Inferior parietal cortex (tissue), 1 donor: Measurements from ENCODE around the gene EXOC6B.

Experiments
- DNase-seq: peaks from one replicate; pipeline ENCODE4 v3.0.0-alpha.2; 2016; ENCODE audit errors: extremely low spot score

The EXOC6B gene

DNA sequence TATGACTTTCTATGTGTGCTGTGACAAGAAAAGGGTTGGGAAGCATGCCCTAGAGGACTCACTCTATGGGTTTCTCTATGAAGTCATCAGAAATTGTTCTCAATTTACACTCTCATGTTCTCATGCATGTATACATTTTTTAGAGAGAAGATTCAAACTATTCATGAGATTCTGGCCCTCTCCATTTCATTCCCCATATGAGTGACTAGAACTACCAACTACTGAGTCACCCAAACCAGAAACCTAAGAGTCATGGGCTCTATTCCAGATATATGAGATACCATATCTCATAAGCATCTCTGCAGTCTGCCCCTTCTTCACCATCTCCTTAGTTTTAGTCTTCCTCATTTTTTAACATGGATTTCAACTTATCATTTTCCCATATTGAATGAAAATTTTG is 87.7 kb downstream of the EXOC6B start:
- no peak for DNase-seq

DNA sequence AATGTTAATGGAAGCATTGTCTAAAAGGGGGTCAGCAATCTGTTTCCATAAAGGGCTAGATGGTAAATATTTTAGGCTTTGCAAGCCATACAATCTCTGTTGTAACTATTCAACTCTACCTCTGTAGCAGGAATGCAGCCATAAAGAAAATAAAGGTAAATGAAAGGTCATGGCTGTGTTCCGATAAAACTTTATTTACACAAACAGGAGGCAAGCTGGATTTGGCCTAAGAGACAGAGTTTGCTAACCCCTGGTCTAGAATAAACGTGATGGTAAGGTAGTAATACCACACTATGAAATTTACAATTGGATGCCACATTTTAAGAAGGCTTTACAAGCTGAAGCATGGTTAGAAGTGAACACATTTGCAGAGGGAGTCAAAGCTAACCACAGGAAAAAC is 91.4 kb downstream of the EXOC6B start:
- DNase-seq, result no peak

DNA sequence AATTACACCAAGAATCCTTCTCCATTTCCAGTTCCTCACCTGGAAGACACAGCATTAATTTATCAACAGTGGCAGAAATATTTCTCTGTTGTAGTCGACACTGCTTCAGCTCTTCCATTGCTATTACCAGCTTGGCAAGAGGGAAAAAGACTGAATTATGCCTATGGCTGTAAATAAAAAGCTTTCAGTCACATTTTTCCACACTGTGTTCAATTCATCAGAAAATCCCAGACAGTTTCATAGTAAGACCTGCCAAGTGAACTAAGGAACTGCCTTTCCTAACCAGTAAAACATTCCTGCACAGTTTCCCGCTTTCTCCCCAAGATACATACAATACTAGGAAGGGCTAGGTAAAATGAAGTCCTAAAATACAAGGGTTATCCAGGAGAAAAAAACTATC is 94.7 kb downstream of the EXOC6B start:
- DNase-seq, result no peak

DNA sequence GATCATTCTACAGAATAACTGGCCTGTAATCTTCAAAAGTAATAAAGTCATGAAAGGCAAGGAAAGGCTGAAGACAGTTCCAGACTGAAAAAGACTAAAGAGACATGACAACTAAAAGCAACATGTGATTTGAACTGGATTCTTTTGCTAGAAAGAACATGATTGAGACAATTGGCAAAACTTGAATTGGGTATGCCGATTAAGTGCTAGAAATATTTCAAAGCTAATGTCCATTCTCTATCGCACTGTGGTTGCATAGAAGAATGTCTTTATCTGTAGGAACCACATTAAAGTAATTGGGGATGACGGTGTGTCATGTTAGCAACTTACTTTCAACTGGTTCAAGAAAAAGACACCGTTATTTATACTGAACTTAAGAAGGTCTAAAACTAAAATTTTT is 98.5 kb downstream of the EXOC6B start:
- DNase-seq, result no peak

DNA sequence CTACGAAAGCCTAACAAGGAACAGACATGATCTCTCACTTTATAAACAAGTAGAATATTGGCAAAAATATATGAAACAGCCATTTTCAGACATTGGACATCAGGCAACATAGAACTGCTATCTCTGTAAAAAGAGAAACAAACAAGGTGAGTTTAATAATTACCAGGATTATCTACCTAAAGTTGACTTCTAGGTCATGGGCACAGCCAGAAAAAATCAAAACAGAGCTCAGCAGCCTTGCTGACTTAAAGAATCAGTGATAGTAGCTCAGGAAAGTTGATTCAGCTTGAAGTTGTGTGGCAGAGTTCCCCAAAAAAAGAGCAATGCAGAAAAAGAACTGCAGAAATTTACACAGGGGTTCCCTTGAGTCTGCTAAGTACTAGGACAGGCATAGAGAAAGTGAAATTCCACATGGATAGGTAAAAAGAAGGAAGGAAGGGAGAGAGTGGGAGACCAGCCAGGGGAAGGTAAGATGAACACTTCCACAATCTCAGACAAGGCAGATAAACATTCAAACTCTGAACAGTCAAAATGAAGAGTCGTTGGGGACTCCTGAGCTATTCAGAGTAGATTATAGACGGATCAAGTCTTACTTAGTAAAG is 102.0 kb downstream of the EXOC6B start:
- DNase-seq, result no peak

DNA sequence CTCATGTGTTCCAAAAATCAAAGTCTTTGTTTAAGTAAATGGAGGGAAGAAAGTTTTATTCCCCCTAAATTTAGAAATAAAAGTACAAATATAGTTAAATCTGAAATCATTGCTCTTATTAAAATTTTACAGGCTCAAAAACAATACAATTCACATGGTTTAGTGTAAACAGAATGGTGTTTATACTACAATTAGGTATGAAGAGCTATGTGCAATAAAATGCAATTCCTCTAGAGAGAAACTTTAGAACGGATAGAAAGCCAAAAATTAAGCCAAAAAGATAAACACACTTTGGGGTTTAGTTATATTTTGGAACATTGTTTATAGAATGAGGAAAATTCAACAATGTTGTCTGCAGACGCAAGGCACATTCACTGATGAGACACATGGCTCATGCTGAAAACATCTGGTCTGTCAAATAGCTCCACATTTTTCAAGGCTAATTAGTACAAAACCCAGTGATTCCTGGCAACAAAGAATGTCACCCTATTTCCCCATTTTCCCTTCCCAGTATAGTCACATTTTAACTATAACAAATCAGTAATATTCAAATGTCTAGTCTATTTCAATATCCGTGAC is 103.3 kb downstream of the EXOC6B start:
- no peak for DNase-seq

DNA sequence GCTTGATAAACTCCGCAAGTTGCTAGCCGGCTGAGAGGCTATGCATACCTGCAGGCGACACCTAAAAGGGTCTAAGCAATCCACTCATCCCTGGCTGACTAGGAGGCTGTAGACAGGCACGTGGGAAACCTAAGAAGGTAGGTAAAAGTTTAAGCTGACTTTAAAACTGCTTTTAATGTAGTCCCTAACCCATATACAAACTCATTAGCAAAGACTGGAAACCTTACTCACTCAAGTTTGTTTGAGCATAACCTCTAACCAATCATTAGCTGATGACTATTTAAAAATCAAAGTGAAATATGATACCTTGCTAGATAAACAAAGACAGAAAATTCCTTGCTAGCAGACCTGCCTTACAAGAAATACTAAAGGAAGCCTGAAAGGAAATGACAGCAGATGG is 106.4 kb downstream of the EXOC6B start:
- no peak for DNase-seq

DNA sequence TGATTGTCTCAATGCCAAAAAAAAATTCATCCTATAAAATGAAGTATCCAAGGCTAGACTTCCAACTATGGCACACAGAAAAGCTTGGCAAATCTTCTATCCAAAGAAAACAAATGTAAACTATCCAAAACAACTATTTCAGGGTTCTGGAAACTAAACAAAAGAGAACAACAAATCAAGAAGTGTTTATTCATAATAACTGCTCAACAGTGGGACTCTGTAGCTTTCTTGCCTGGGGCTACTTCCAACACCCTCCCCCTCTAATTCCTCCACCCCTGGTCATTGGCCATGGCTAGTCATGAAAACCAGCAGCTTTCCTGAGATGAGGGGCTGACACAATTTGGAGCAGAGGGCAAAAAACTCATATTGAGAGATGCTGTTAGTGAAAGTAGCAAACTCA is 107.0 kb downstream of the EXOC6B start:
- DNase-seq, result no peak

DNA sequence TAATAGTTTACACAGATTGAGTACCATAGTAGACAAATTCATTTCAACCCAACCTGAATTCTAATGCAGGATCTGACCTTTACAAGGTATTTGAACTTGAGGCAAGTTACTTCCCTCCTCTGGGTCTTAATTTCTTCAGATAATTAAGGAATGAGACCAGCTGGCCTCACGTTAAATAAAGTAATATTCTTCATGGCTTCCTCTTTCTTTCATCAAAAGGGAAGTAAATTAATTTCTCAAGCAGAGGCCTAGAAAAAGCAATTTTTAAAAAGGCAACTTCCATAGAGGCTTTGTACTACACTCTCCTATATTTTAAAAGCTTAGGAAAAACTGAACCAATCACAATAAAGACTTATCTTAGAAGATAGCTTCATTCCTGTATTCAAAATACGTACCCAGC is 109.2 kb downstream of the EXOC6B start:
- DNase-seq, result no peak

DNA sequence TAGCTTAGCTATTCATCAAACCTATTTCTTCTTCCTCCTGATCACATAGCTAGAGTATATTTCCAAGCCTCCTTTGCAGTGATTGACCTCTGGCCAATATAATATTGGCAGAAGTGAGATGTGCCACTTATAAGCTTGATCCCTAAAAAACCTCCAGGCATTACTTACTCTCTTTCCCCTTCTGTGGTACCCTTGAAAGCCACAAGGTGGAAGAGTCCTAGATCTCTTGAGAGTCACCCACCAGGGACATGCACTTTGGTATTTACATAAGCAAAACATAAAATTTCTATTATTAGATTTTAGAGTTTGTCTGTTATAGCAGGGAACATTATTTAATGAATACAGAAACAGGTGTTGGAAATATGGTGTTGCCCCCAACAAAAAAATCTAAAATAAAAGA is 112.0 kb downstream of the EXOC6B start:
- no peak for DNase-seq

DNA sequence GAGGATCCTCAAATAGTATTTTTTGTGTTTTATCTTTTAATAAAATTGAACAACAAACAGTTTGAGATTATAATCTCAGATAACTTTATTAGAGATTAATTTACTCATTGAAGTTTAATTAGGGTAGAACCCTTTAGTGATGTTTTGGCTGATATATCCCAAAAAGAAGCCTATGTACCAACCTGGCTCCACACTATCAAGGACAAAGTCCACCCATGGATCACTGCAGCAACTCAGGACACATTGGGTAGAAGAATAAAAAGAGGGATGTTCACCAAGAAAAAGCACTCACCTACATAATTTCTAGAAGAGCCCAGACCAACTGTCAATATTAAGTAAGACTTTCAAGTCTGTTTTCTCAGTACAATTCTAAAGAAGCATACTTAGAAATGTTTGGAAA is 112.9 kb downstream of the EXOC6B start:
- DNase-seq, result no peak

DNA sequence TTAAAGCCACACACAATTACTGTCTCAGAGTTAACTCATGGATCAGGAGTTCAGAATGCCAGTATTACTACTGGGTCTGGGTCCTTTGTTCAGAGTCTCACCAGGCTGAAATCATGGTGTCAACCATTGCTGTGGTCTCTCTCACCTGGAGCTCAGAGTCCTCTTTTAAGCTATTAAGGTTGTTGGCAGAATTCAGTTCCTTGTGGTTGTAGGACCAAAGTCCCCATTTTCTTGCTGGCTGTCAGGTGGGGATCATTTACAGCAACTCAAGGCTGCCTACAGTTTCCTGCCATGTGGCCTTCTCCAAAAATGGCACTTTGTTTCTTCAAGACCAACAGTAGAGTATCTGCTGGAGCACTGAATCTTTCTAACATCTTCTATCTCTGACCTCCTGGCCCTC is 113.5 kb downstream of the EXOC6B start:
- DNase-seq, result no peak

DNA sequence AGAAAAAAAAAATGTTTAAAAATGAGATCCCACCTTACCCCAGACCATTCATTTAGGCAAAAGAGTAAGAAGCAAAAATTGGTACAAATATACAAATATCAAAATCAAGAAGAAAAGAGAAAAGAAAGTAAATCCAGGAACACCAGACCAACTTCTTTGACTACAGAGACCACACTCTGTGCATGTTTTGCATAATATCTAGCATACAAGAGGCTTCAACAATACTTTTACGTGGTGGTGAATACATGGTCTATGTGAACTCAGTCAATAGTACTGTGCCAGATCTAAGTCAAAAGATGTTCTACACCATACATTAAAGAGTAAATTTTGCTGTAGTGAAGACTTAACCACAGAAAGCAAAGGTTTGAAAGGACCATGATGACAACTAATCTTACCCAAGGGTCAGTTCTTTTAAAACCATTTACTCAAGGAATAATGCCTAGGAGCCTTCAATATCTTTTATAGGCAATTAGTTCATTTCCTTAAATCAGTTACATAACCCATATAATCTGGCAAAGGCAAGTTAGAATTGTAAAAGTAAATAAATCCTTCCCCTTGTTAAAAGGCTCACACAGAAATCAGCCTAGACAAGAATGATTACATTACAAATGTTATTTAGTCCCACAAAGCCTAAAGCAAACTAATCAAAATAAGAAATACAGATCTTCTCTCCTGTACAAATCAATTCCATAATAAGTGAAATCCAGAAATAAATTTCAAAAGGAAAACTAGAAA is 115.2 kb downstream of the EXOC6B start:
- no peak for DNase-seq

DNA sequence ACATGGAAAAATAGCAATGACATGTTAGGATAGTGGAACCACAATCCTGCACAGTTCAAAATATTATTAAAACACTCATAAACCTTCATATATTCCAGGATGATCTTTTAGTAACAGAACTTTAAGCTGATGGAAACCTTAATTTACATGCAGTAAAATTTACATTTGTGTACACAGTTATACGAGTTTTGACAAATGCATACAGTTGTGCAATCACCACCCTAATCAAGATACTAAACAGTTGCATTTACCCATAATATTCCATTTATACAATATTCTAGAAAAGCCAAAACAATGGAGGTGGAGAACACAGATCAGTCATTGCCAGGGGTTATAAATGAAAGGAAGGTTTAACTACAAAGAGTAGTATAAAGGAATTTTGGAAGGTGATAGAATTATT is 117.6 kb downstream of the EXOC6B start:
- DNase-seq, result no peak

DNA sequence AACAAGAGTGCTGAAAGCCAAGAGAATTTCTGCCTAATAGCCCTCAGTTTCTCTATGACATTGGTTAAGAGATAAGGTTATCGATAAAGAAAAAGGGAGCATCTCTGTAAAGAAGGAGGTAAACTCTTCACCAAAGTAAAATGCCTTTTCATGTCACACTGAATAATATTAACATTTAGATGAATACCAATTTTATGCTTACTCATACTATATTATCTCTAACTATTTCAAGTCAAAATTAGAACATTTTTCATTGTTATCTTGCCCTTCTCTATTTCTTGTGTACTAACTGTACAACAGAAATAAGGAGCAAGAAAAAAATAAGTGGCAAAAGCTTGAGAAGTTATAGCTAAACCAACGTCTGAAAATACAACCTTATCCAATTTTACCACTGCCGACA is 127.5 kb downstream of the EXOC6B start:
- no peak for DNase-seq

DNA sequence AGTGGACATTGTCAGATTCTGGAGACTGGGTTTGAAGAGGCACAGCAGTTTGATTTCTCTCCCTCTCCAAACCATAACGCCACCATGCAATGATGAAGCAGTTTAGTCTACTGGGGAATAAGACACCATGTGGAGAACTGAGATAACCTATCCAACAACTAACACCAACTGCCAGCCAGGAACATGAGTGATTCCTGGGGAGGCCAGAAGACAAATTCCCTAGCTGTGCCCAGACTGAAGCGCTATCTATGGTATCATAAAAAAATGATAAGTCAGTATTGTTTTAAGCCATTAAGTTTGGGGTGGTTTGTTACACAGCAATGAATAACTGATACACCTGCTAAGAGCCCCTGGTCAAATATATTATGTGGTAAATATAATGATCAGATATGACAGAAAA is 129.3 kb downstream of the EXOC6B start:
- no peak for DNase-seq

DNA sequence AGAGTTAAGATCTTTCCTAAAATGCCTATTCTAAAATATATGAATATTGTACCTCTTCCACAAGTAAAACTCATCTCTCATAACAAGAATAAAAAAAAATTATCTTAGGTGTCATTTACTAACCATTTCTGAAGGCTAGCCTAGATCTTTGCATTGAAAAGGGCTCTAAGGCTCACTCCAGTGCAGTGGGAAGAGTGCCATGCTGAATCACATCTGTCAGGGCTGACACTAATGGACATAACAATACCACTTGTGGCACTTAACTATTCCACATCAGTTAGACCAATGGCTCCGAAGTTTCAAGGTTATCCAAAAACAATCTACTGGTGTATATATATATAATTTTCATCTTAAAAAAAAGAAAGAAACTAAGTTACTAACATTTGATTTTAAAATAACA is 130.2 kb downstream of the EXOC6B start:
- DNase-seq, result no peak

DNA sequence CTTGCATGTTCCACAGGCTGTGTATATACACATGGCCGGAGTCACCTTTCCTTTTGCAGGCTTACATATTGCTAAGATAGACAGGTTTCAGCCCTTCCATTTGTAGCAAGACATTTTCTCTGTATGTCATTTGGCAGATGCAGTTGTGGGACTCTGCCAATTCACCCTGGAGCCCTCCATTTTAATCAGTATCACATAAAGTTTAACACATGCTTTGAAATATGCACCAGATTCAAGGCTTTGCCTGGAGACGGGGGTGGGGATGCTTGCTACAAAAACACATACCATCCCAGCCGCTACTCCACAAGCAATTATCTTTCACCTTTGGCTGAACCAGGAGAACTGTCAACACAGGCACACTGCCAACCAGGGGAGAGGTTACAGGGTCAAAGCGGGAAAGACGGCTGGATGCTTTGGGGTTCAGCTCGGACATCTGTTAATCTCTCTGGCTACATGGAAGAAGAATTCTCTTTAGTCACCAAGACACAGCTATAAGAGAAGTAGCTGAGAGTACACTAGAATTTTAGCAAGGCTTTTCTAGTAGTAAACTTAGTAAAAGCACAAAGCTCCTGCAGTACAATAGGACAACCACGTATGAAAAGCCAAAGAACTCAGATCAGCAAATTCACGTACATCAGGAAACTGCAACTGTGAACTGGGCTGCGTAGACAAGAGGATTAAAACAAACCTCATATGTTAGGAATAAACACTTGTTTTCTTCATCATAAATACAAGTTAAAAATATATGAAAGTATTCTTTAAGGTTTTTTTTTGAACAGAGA is 130.9 kb downstream of the EXOC6B start:
- DNase-seq, result no peak

DNA sequence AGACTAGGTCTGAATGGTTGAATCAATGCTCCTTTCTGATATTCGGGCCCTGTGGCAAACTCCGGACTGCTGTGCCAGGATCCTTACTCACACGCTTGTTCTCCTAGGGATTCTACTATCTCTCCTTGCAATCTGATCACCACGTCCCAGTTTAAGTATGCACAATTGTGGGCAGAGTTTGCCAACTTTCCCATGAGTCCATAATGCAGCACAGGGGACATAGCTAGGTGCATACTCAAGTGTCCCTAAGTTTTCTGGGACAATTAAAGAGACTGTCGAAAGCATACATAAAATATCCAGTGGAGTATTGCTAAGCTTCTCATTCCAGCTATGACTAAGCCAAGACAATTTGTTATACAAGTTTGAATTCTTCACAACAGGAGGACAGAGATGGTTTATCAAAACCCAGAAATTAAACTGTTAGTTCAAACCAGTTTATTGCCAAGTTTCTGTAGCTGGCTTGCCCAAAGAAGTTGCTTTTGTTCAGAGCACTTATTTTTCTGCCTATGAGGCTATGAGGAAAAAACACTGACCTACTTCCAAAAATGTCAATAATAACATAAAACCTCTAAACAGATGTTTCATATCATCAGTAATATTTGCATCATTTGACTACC is 136.1 kb downstream of the EXOC6B start:
- no peak for DNase-seq

DNA sequence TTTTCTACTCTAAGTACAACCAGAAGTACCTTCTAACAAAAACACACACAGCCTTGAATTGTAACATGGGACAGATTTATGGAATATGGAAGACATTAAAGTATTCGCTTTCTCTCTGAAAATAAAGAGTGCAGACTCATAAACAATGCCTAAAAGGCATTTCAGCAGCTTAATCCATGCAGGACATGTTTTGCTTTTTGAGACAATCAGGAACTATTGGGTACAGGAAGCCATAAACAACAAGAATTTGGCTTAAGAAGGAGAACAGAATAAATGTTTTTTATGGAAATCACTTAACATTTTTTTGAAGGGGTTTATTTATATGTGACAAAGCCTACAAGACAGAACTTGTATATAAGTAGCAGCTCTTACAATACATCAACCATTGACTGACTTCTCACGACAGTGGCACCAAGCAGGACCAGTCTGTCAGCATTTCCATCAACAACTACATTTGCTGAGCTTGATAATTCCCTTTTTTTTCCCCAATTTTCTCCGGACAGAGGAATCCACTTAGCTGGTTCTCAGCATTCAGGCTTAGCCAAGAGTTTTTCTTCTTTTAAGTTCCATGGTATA is 140.1 kb downstream of the EXOC6B start:
- no peak for DNase-seq

DNA sequence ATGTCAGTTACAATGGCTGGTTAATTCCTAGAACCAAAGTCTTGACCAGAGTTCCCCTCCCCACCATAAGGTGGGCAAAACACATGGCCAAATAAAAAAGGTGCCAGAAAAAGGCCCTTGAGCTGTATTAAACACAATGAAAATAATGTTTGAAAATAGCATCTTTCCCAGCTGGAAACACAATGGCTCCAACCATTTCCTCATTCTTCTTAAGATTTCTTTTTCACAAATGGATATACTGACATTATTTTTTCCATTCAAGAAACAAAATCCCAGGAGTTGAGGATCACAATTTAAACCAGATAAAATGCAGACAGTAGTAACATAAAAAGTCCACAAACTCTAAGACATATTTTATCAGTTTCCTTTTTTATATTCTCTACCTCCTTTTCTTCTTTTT is 143.8 kb downstream of the EXOC6B start:
- DNase-seq, result no peak
